Activated CD4-positive, alpha-beta T cell treated with anti-CD3 and anti-CD28 coated beads for 24 hours (primary cell): ENCODE measurements around the gene BACE1.

Experiments used
- DNase-seq, 2 donors: peaks; one replicate each; pipeline ENCODE4 v3.0.0-alpha.2; 2020; ENCODE audit warnings: low read depth in 2 of 2

BACE1 gene

GRCh38 chr11:117309310-117309709 lies 6.7 kb downstream of the BACE1 start:
- DNase-seq, result no peak

- DNase-seq, result no peak
Measured at GRCh38 chr11:117305145-117305544, 10.9 kb downstream of the BACE1 start.

DNA sequence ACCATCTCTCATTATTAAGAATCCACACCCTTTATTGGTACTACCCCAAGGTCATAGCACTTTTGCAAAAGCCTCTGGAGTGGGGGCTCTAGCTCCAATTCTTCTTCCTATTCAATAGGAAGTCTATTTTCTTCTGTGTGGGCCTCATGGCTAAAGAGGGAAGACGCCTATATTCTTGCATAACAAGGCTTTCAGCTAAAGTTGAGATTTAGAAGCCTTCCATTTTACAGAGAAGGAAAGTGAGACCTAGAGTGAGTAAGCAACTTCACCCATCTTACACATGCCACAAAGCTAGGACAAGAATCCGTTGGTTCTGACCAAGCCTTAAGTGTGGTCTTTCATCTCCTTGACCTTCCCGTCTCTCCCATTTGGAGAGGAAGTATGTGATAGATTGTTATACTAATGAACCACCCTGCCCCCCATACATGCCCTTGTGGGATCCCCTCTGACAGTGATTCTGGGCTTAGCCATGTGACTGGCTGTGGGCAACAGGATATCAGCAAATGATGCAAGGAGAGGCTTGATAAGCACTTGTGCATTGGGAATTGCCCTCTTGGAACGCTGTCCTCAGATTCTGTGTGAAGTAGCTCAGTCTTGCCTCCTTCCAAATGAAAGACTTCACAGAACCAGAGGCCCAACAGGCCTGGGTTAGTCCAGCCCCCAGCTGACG lies 12.3 kb downstream of the BACE1 start:
- DNase-seq, result no peak

DNA sequence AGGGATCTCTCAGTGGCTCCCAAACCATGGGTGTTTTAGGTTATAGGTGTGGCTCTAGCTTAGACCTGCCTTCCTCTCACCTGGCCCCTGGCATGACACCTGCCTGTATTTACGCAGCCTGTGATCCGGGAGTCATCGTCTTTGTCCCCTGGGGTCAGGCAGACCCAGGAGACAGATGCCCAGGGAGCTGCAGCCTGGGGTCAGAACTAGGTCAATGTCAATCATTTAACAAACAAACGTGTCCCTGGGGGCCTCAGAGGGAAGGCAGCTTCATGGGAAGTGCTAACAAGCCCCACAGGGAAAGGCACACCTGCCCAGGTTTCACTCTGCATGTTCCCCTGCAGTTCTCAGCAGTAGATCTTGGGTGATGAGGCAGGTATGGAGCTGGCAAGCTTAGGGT lies 13.0 kb downstream of the BACE1 start:
- no peak for DNase-seq

GRCh38 chr11:117302228-117302627 lies 13.8 kb downstream of the BACE1 start:
- DNase-seq, result no peak

GRCh38 chr11:117300773-117301172 lies 15.3 kb downstream of the BACE1 start:
- DNase-seq, result no peak

DNA sequence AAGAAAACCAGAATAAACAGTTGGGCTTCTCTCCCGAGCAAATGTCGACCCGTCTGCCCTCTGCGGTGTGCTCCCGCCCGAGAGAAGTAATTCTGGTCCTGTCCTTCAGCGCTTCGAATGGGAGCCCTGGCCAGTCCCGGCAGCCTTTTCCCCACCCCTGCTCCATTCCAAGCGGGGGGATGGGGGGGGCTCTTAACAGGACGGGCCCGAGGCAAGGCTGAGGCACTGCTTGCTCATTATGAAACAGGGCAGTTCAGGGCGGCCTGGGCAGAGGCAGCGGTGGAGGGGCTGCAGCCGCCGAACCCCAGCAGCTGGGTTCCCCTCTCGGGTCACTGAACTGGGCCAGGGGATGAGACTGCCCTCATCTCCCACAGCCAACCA lies 15.8 kb downstream of the BACE1 start:
- DNase-seq, result no peak

DNA sequence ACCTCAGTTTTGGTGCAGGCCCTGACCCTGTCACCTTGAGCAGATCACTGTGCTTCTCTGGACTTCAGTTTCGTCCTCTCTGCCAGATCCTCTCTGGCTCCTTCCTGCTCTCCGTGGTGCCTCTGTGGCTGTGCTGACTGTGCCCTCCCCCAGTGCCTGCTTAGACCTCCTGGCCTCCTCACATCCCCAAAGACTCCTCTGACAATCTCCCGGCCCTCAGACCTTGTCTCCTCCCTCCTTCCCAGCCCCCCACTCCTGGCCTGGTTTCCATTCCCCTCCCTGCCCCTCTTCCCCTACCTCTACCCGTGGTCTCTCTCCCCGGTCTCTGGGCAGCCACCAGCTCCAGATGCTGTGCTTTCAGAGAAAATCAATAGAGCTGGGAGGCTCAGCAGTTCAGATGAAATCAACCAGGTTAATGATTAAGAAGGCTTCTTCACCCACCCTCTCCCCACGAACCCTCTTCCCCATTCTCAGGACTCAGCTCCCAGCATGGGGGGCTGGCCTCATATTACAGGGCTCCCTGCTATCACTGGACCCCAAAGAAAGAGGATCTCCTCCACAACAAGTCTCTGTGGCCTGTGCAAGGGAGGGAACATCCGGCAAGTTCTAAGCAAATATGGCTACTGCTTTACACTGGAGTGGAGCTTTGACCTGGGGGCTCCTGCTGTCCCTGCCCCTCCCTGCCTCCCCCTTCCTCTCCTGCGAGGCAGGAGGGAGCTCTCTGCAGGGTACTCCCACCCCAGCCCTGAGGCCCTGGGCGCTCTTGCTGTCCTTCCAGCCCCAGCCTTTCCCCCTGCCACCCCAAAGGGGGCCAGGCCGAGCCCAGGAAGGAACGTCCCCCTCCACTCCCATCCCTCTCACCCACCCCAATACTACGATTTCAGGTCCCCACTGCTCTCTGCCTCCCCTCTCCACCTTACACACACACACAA lies 16.4 kb downstream of the BACE1 start:
- DNase-seq, result no peak

- no peak for DNase-seq
Measured at GRCh38 chr11:117298195-117298594, 17.9 kb downstream of the BACE1 start.

- no peak for DNase-seq
Measured at GRCh38 chr11:117296881-117297280, 19.2 kb downstream of the BACE1 start.

GRCh38 chr11:117295438-117296137 lies 20.5 kb downstream of the BACE1 start:
- no peak for DNase-seq

DNA sequence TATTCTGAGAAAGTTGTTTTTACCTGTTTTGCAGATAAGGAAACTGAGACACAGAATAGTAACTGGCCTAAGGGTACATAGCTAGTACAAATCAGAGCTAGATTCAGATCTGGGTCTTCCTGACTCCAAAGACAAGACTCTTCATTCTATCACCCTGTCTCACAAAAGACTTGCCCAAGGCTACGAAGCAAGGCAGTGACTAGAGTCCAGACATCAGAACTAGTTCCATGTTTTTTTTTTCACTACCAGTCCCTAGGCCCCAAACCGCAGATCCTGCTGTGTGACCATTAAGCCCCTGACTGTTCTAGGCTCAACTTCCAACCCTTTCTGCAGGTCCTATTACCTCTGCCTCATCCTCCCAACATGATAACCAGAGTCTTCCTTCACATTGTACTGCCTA lies 23.4 kb downstream of the BACE1 start:
- DNase-seq, result no peak

DNA sequence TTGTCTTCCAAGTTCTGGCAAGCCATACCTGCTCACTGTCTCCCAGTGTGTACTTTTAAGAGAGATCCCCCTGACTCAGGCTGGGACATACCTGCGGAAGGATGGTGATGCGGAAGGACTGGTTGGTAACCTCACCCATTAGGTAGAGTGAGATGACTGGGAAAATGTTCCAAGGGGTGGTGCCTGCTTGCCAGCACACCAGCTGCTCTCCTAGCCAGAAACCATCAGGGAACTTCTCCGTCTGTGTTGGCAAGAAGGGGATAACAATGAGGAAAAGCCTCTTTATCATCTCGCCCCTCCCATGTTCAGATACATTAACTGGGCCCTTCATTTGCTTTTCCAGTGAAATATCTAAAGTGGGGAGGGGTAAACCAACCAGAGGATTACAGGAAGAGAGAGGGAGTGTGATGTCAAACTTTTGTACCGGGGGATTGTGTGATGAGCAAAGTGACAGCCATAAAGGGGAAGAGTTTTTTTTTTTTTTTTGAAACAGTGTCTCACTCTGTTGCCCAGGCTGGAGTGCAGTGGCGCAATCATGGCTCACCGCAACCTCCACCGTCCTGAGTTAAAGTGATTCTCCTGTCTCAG lies 25.2 kb downstream of the BACE1 start, which contains the start of gene BACE1-AS:
Gene BACE1-AS (plus strand): TSS at position 538 of the 588 bp plus-strand sequence.
- DNase-seq, result no peak

- DNase-seq, result no peak
Measured at GRCh38 chr11:117289795-117290194, 26.3 kb downstream of the BACE1 start.

DNA sequence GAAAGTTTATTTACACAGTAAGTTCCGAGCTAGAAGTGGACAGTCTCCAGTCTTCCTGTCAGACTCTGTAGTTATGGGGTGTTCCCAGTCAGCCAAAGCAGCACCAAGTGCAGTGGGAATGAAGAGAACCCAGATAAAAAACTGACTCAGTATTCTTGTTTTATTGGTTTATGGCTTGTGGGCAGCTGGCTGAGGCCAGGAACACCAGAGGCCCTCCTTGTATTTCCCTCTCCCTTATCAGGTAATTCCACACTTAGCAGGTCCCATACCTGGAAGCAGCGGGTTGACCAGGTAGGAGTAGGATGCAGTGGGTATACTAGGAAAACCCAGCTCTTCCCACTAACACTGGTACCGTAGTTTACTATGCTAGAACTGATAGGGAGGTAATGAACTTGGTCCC lies 28.4 kb downstream of the BACE1 start:
- DNase-seq, result no peak

GRCh38 chr11:117286588-117286987 lies 29.5 kb downstream of the BACE1 start:
- no peak for DNase-seq

- DNase-seq, result no peak
Measured at GRCh38 chr11:117284053-117284452, 32.0 kb downstream of the BACE1 start.

DNA sequence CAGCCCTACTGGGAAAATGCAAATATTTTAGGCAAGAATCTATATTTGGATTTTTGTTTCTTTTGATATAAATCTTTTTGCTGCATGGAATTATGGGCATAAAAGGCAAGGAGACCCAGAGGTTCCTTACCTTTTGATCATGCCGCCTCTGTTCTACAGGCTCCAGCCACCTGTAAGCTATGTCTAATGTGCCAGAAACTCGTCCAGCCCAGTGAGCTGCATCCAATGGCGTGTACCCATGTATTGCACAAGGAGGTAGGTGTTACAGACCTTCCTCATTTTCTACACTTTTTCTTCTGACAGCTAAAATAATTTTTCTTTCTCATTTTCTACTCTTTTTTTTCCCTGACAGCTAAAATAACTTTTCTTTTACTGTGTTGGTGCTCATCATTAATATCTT lies 33.1 kb downstream of the BACE1 start:
- DNase-seq, result no peak

DNA sequence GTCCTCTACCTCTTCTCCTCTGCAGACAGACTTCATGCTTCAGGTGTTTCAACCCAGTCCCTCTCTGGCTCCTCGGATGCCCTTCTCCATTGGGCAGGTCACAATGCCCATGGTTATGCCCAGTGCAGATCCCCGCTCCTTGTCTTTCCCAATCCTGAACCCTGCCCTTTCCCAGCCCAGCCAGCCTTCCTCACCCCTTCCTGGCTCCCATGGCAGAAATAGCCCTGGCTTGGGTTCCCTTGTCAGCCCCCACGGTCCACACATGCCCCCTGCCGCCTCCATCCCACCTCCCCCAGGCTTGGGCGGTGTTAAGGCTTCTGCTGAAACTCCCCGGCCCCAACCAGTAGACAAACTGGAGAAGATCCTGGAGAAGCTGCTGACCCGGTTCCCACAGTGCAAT lies 34.2 kb downstream of the BACE1 start:
- no peak for DNase-seq

- DNase-seq, result no peak
Measured at GRCh38 chr11:117281159-117281558, 34.9 kb downstream of the BACE1 start.

GRCh38 chr11:117279711-117280376 lies 36.2 kb downstream of the BACE1 start:
- no peak for DNase-seq

DNA sequence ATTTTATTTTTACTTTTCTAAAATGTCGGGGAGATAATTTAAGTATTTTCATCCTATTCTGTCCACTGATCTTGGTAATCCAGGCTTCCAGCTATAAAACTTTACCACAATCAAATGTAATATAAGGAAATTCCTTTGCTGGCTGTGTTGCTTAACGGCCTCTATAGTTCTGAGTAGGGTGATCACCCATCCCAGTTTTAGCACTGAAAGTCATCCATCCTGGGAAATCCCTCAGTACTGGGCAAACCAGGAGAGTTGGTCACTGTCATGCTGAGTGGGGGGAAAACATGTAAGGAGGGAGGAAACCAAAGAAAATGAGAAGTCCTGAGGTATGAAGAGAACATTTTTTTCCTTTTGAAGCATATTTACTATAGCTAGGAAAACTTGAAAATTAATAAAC lies 37.7 kb downstream of the BACE1 start:
- DNase-seq, result no peak
